ENCODE results near the gene HLA-A. TPM values are rescaled to one million over a fixed set of nuclear protein-coding genes. Genes with fewer than 3 reads are reported as not detected.

Gene HLA-A
- total RNA-seq (1,000 to 10,000 TPM; 1,540 to 2,258 (median 1,836) TPM), polyA plus RNA-seq (1,000 to 10,000 TPM; 2,350 to 3,318 TPM), total RNA-seq (2,505 reads per million, percentile 100 among the genes with 10 or more reads in this experiment)

- H3K27me3 Mint-ChIP-seq, result peaks cover 0 to 6% (median 0%) of the 10 kb centered on the region in 5 donors
These were observed at the start of gene HLA-A for GRCh38 chr6:29942275-29943052. Gene HLA-A, plus strand, starts transcription at chr6:29942532. Its CDS starts 22 bp downstream, at chr6:29942554.

GRCh38 chr6:29892696-29893095 lies 49.6 kb upstream of the HLA-A start:
- no peak for DNase-seq
- no peak overlapping the region for H3K27ac ChIP-seq (ENCODE audit: low read depth, low read length)
- Mint-ChIP-seq H3K27me3 (peaks cover 0 to 13% (median 0%) of the 10 kb centered on the region in 5 donors), H3K4me3 (peak overlapping the region in 3 of 10 donors; percentile 5 to 43 (median 31)), H3K4me1 (peaks cover 0 to 17% (median 9%) of the 10 kb centered on the region in 7 donors), H3K27ac (no peak overlapping the region), H3K9me3 (no peaks in the 10 kb centered on the region), H3K36me3 (peaks cover 0 to 13% (median 5%) of the 10 kb centered on the region in 5 donors)
- no peak for ATAC-seq
- H3K4me1 ChIP-seq (ENCODE audit: control insufficient read depth in 2 of 2, insufficient read depth in 2 of 2, low read length in 2 of 2), result peaks cover 0 to 7% of the 10 kb centered on the region in 2 donors
- H3K4me3 ChIP-seq (ENCODE audit: low read length), result no peak overlapping the region
- H3K27me3 ChIP-seq (ENCODE audit: control insufficient read depth in 2 of 2, insufficient read depth in 2 of 2, low read length in 2 of 2), result no peaks in the 10 kb centered on the region
- no peaks in the 10 kb centered on the region for H3K9me3 ChIP-seq (ENCODE audit: control insufficient read depth in 2 of 3, low read length in 3 of 3)
- intact Hi-C loops (cut with micrococcal nuclease), result loop anchor here in 1 of 2 donors (1.0 kb wide), 2 partner anchors 52 to 56 kb away; no protein-coding TSS in a partner anchor
- ChIA-PET POLR2A (interaction anchor here (0.9 to 2.9 kb wide), 6 partner anchors 49 to 84 kb away, joined by 3 to 17 read pairs (median 5); partner anchors contain the start of gene HLA-A), CTCF (interaction anchor here (0.7 kb wide), 1 partner anchor 11 kb away, joined by 3 read pairs; no protein-coding TSS in a partner anchor)
- H3K36me3 ChIP-seq (ENCODE audit: control insufficient read depth in 2 of 3, insufficient read depth in 3 of 3, low read length in 3 of 3), result no peaks in the 10 kb centered on the region

More at GRCh38 chr6:29942275-29943052, at the start of gene HLA-A:
- peak; percentile 91 for ATAC-seq
- peak within 1 kb of the TSS; percentile 99 to 100 (median 100) for H3K27ac Mint-ChIP-seq
- DNase-seq, result peak; percentile 76 to 97 (median 92)
- Histone ChIP-seq H3K4me1 (ENCODE audit: control insufficient read depth in 2 of 2, insufficient read depth in 2 of 2, low read length in 2 of 2) (peaks cover 24 to 35% of the 10 kb centered on the region in 2 donors), H3K27ac (ENCODE audit: low read depth, low read length) (peak within 1 kb of the TSS; percentile 99), H3K4me3 (ENCODE audit: low read length) (peak within 1 kb of the TSS; percentile 98), H3K27me3 (ENCODE audit: control insufficient read depth in 2 of 2, insufficient read depth in 2 of 2, low read length in 2 of 2) (no peaks in the 10 kb centered on the region), H3K36me3 (ENCODE audit: control insufficient read depth in 2 of 3, insufficient read depth in 3 of 3, low read length in 3 of 3) (peaks cover 26 to 51% (median 35%) of the 10 kb centered on the region in 3 experiments), H3K9me3 (ENCODE audit: control insufficient read depth in 2 of 3, low read length in 3 of 3) (no peaks in the 10 kb centered on the region)
- intact Hi-C loops (cut with micrococcal nuclease), result loop anchor here (1.0 to 5.0 kb wide), 13 partner anchors 15 to 1415 kb away; partner anchors contain the start of genes PPP1R11 (in 2 of the 2), HLA-B (in 1 of the 2), HLA-F (in 1 of the 2) and MRPS18B (in 1 of the 2)
- H3K36me3 Mint-ChIP-seq, result peaks cover 18 to 55% (median 46%) of the 10 kb centered on the region in 5 donors
- peaks cover 0 to 8% (median 0%) of the 10 kb centered on the region in 11 donors for H3K9me3 Mint-ChIP-seq
- H3K4me1 Mint-ChIP-seq, result peaks cover 32 to 52% (median 47%) of the 10 kb centered on the region in 7 donors
- peak within 1 kb of the TSS; percentile 87 to 99 (median 97) for H3K4me3 Mint-ChIP-seq
- CTCF ChIA-PET, result interaction anchor here (1.4 to 1.6 kb wide), 2 partner anchors 14 to 23 kb away, joined by 4 to 7 read pairs; no protein-coding TSS in a partner anchor
- POLR2A ChIA-PET, result interaction anchor here (1.0 to 2.7 kb wide), 14 partner anchors 10 to 151 kb away, joined by 3 to 82 read pairs (median 8); partner anchors contain the start of gene POLR1H

GRCh38 chr6:29899281-29899680 lies 43.1 kb upstream of the HLA-A start:
- CTCF ChIA-PET, result no interaction called here
- peaks cover 0 to 4% (median 0%) of the 10 kb centered on the region in 11 donors for H3K9me3 Mint-ChIP-seq
- no peaks in the 10 kb centered on the region for H3K4me1 Mint-ChIP-seq
- peaks cover 0 to 30% (median 0%) of the 10 kb centered on the region in 5 donors for H3K27me3 Mint-ChIP-seq
- H3K27ac Mint-ChIP-seq, result no peak overlapping the region
- intact Hi-C loops (cut with micrococcal nuclease), result no loop called here
- no peak overlapping the region for H3K4me3 ChIP-seq (ENCODE audit: low read length)
- H3K36me3 Mint-ChIP-seq, result peaks cover 0 to 3% (median 0%) of the 10 kb centered on the region in 5 donors
- H3K27ac ChIP-seq (ENCODE audit: low read depth, low read length), result no peak overlapping the region
- no peaks in the 10 kb centered on the region for H3K9me3 ChIP-seq (ENCODE audit: control insufficient read depth in 2 of 3, low read length in 3 of 3)
- no peak overlapping the region for H3K4me3 Mint-ChIP-seq
- POLR2A ChIA-PET, result interaction anchor here (0.7 to 1.1 kb wide), 4 partner anchors 13 to 46 kb away, joined by 3 read pairs; no protein-coding TSS in a partner anchor
- no peaks in the 10 kb centered on the region for H3K27me3 ChIP-seq (ENCODE audit: control insufficient read depth in 2 of 2, insufficient read depth in 2 of 2, low read length in 2 of 2)
- no peaks in the 10 kb centered on the region for H3K4me1 ChIP-seq (ENCODE audit: control insufficient read depth in 2 of 2, insufficient read depth in 2 of 2, low read length in 2 of 2)
- H3K36me3 ChIP-seq (ENCODE audit: control insufficient read depth in 2 of 3, insufficient read depth in 3 of 3, low read length in 3 of 3), result no peaks in the 10 kb centered on the region
- ATAC-seq (no peak), DNase-seq (no peak)

GRCh38 chr6:29905286-29905685 lies 37.0 kb upstream of the HLA-A start:
- Mint-ChIP-seq H3K9me3 (no peaks in the 10 kb centered on the region), H3K36me3 (no peaks in the 10 kb centered on the region), H3K4me3 (no peak overlapping the region), H3K27ac (no peak overlapping the region), H3K4me1 (peaks cover 0 to 3% (median 0%) of the 10 kb centered on the region in 7 donors), H3K27me3 (peaks cover 0 to 44% (median 0%) of the 10 kb centered on the region in 5 donors)
- H3K36me3 ChIP-seq (ENCODE audit: control insufficient read depth in 2 of 3, insufficient read depth in 3 of 3, low read length in 3 of 3), result no peaks in the 10 kb centered on the region
- DNase-seq (no peak), ATAC-seq (no peak)
- intact Hi-C loops (cut with micrococcal nuclease), result no loop called here
- H3K4me3 ChIP-seq (ENCODE audit: low read length), result no peak overlapping the region
- no peak overlapping the region for H3K27ac ChIP-seq (ENCODE audit: low read depth, low read length)
- H3K4me1 ChIP-seq (ENCODE audit: control insufficient read depth in 2 of 2, insufficient read depth in 2 of 2, low read length in 2 of 2), result no peaks in the 10 kb centered on the region
- no peaks in the 10 kb centered on the region for H3K9me3 ChIP-seq (ENCODE audit: control insufficient read depth in 2 of 3, low read length in 3 of 3)
- H3K27me3 ChIP-seq (ENCODE audit: control insufficient read depth in 2 of 2, insufficient read depth in 2 of 2, low read length in 2 of 2), result no peaks in the 10 kb centered on the region
- ChIA-PET CTCF (no interaction called here), POLR2A (no interaction called here)

- ChIA-PET CTCF (no interaction called here), POLR2A (interaction anchor here (0.6 kb wide), 1 partner anchor 31 kb away, joined by 3 read pairs; no protein-coding TSS in a partner anchor)
- no peak for DNase-seq
- peaks cover 0 to 35% (median 13%) of the 10 kb centered on the region in 5 donors for H3K27me3 Mint-ChIP-seq
- Histone ChIP-seq H3K9me3 (ENCODE audit: control insufficient read depth in 2 of 3, low read length in 3 of 3) (no peaks in the 10 kb centered on the region), H3K4me3 (ENCODE audit: low read length) (no peak overlapping the region), H3K36me3 (ENCODE audit: control insufficient read depth in 2 of 3, insufficient read depth in 3 of 3, low read length in 3 of 3) (no peaks in the 10 kb centered on the region), H3K4me1 (ENCODE audit: control insufficient read depth in 2 of 2, insufficient read depth in 2 of 2, low read length in 2 of 2) (no peaks in the 10 kb centered on the region), H3K27me3 (ENCODE audit: control insufficient read depth in 2 of 2, insufficient read depth in 2 of 2, low read length in 2 of 2) (no peaks in the 10 kb centered on the region), H3K27ac (ENCODE audit: low read depth, low read length) (no peak overlapping the region)
- no peak overlapping the region for H3K27ac Mint-ChIP-seq
- H3K4me1 Mint-ChIP-seq, result peaks cover 0 to 3% (median 0%) of the 10 kb centered on the region in 7 donors
- ATAC-seq, result no peak
- peaks cover 0 to 2% (median 0%) of the 10 kb centered on the region in 11 donors for H3K9me3 Mint-ChIP-seq
- H3K36me3 Mint-ChIP-seq, result no peaks in the 10 kb centered on the region
- no peak overlapping the region for H3K4me3 Mint-ChIP-seq
- intact Hi-C loops (cut with micrococcal nuclease), result no loop called here
These were observed 34.5 kb upstream of the HLA-A start for GRCh38 chr6:29907637-29908340.

- H3K4me3 ChIP-seq (ENCODE audit: low read length), result no peak overlapping the region
- H3K9me3 ChIP-seq (ENCODE audit: control insufficient read depth in 2 of 3, low read length in 3 of 3), result no peaks in the 10 kb centered on the region
- DNase-seq, result no peak
- H3K27ac ChIP-seq (ENCODE audit: low read depth, low read length), result no peak overlapping the region
- CTCF ChIA-PET, result no interaction called here
- no peaks in the 10 kb centered on the region for H3K27me3 ChIP-seq (ENCODE audit: control insufficient read depth in 2 of 2, insufficient read depth in 2 of 2, low read length in 2 of 2)
- POLR2A ChIA-PET, result no interaction called here
- Mint-ChIP-seq H3K4me1 (peaks cover 0 to 3% (median 0%) of the 10 kb centered on the region in 7 donors), H3K27me3 (peaks cover 0 to 32% (median 14%) of the 10 kb centered on the region in 5 donors), H3K9me3 (peaks cover 0 to 2% (median 0%) of the 10 kb centered on the region in 11 donors), H3K27ac (no peak overlapping the region), H3K4me3 (no peak overlapping the region), H3K36me3 (no peaks in the 10 kb centered on the region)
- no peaks in the 10 kb centered on the region for H3K36me3 ChIP-seq (ENCODE audit: control insufficient read depth in 2 of 3, insufficient read depth in 3 of 3, low read length in 3 of 3)
- ATAC-seq, result no peak
- intact Hi-C loops (cut with micrococcal nuclease), result no loop called here
- H3K4me1 ChIP-seq (ENCODE audit: control insufficient read depth in 2 of 2, insufficient read depth in 2 of 2, low read length in 2 of 2), result no peaks in the 10 kb centered on the region
These were observed 34.0 kb upstream of the HLA-A start for GRCh38 chr6:29908341-29908662.
